K562 (cell line): Measurements from ENCODE around the gene KRTAP5-7. TPM values are rescaled to one million over a fixed set of nuclear protein-coding genes. Genes with fewer than 3 reads are reported as not detected.

ENCODE experiments used
- BCL6 ChIP-seq: fragments of 250-450 bp; sonication (Bioruptor Pico); IDR thresholded peaks from 2 replicates; pipeline ENCODE4 v1.4.0; 2020
- HSF4 ChIP-seq: fragments of 250-450 bp; sonication (Bioruptor Pico); IDR thresholded peaks from 2 replicates; pipeline ENCODE4 v2.1.2; 2022; ENCODE audit warnings: mild to moderate bottlenecking, moderate library complexity, borderline replicate concordance
- MEIS2 ChIP-seq: fragments of 450-650 bp; IDR thresholded peaks from 2 replicates; pipeline ENCODE4 v1.6.1; 2014; ENCODE audit warnings: mild to moderate bottlenecking; ENCODE audit not compliant: partially characterized antibody
- ZNF75A ChIP-seq: fragments of 450-650 bp; formaldehyde crosslinking; IDR thresholded peaks from 2 replicates; pipeline ENCODE4 v1.4.0; 2020; ENCODE audit warnings: mild to moderate bottlenecking
- polyA plus RNA-seq, 8 experiments: library from polyadenylated mRNA; depleted of rRNA in 4 of 8; stranded (reverse) in 5 of 8; unstranded in 3 of 8; fragments of >200 nt; fragmentation: Nextera tagmentation in 2 of 8; fragmentation: Illumina TruSeq in 1 of 8; extraction: Ambion mirVana in 2 of 8; extraction: Trizol in 1 of 8; gene quantifications; 2 replicates each; pipeline versions ENCODE4 v1.2.1 to v1.2.3, GENCODE V29; 2011 to 2014; ENCODE audit warnings: inconsistent platforms in 1 of 8, missing spikeins in 1 of 8
- total RNA-seq, 7 experiments: library from RNA; depleted of rRNA in 6 of 7; stranded (reverse); fragments of >200 nt in 6 of 7; fragmentation: Illumina TruSeq in 2 of 7; extraction: Trizol in 2 of 7; gene quantifications; 2 replicates each; pipeline versions ENCODE4 v1.2.1 to v1.2.3, GENCODE V29; 2011 to 2021; ENCODE audit warnings: low replicate concordance in 1 of 7
- TF ChIP-seq, protein P1 (sequence below): fragments of 250-450 bp; sonication (Bioruptor Pico); IDR thresholded peaks from 2 replicates; pipeline ENCODE4 v1.8.0; 2021; ENCODE audit warnings: moderate library complexity, mild to moderate bottlenecking, inconsistent platforms
- TF ChIP-seq, protein P2 (sequence below): fragments of 250-450 bp; sonication (Bioruptor Pico); IDR thresholded peaks from 2 replicates; pipeline ENCODE4 v1.4.0; 2020; ENCODE audit warnings: mild to moderate bottlenecking, moderate library complexity
- TF ChIP-seq, protein P3 (sequence below), 2 experiments: fragments of 450-650 bp; IDR thresholded peaks; 2 replicates each; pipeline ENCODE4 v1.6.1; 2016

The KRTAP5-7 gene
- total and polyA plus RNA-seq, 9 of the 15 experiments (the other 6 are each of a cell fraction or from before 2014, with no cell fraction given): not detected

DNA sequence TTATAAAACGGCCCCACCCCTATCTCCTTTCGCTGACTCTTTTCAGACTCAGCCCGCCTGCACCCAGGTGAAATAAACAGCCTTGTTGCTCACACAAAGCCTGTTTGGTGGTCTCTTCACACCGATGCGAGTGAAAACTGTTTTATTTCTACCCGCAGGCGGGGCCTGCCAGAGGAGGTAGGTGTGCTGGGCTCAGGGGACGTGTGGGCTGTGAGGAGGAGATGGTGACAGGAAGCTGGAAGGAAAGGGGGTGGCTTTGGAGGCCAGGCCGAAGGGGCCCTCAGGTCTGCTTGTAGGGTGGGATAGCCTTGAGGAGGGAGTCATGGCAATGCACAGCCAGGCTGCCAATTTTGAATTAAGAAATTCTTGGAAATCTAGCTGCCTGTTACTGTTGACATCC, 21.3 kb upstream of the KRTAP5-7 start (continued):
- TF ChIP-seq, protein P1, sequence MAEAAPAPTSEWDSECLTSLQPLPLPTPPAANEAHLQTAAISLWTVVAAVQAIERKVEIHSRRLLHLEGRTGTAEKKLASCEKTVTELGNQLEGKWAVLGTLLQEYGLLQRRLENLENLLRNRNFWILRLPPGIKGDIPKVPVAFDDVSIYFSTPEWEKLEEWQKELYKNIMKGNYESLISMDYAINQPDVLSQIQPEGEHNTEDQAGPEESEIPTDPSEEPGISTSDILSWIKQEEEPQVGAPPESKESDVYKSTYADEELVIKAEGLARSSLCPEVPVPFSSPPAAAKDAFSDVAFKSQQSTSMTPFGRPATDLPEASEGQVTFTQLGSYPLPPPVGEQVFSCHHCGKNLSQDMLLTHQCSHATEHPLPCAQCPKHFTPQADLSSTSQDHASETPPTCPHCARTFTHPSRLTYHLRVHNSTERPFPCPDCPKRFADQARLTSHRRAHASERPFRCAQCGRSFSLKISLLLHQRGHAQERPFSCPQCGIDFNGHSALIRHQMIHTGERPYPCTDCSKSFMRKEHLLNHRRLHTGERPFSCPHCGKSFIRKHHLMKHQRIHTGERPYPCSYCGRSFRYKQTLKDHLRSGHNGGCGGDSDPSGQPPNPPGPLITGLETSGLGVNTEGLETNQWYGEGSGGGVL: no peak
- TF ChIP-seq HSF4 (no peak), MEIS2 (no peak), ZNF75A (no peak), BCL6 (CRISPR knock-in tag) (no peak)
- TF ChIP-seq, protein P2, sequence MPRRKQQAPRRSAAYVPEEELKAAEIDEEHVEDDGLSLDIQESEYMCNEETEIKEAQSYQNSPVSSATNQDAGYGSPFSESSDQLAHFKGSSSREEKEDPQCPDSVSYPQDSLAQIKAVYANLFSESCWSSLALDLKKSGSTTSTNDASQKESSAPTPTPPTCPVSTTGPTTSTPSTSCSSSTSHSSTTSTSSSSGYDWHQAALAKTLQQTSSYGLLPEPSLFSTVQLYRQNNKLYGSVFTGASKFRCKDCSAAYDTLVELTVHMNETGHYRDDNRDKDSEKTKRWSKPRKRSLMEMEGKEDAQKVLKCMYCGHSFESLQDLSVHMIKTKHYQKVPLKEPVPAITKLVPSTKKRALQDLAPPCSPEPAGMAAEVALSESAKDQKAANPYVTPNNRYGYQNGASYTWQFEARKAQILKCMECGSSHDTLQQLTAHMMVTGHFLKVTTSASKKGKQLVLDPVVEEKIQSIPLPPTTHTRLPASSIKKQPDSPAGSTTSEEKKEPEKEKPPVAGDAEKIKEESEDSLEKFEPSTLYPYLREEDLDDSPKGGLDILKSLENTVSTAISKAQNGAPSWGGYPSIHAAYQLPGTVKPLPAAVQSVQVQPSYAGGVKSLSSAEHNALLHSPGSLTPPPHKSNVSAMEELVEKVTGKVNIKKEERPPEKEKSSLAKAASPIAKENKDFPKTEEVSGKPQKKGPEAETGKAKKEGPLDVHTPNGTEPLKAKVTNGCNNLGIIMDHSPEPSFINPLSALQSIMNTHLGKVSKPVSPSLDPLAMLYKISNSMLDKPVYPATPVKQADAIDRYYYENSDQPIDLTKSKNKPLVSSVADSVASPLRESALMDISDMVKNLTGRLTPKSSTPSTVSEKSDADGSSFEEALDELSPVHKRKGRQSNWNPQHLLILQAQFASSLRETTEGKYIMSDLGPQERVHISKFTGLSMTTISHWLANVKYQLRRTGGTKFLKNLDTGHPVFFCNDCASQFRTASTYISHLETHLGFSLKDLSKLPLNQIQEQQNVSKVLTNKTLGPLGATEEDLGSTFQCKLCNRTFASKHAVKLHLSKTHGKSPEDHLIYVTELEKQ (CRISPR knock-in tag): no peak
- TF ChIP-seq, protein P3, sequence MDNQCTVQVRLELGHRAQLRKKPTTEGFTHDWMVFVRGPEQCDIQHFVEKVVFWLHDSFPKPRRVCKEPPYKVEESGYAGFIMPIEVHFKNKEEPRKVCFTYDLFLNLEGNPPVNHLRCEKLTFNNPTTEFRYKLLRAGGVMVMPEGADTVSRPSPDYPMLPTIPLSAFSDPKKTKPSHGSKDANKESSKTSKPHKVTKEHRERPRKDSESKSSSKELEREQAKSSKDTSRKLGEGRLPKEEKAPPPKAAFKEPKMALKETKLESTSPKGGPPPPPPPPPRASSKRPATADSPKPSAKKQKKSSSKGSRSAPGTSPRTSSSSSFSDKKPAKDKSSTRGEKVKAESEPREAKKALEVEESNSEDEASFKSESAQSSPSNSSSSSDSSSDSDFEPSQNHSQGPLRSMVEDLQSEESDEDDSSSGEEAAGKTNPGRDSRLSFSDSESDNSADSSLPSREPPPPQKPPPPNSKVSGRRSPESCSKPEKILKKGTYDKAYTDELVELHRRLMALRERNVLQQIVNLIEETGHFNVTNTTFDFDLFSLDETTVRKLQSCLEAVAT (IDR thresholded peaks at IDR 0.05): no peak
